Measurements from ENCODE around the gene GMPPA. TPM values are rescaled to one million over a fixed set of nuclear protein-coding genes. Genes with fewer than 3 reads are reported as not detected.

GMPPA gene
- total RNA-seq, 2 donors from 2014 or later: 25.1 to 27.2 TPM

- H3K27me3 Mint-ChIP-seq: peaks cover 40% of the 10 kb centered on the region
- no peak for ATAC-seq
These were observed 9.1 kb downstream of the GMPPA start for GRCh38 chr2:219507581-219508443.

GRCh38 chr2:219508444-219508734 is 9.7 kb downstream of the GMPPA start:
- ATAC-seq (no peak), DNase-seq (no peak)
- H3K36me3 Mint-ChIP-seq (ENCODE audit: low read depth): peaks cover 23% of the 10 kb centered on the region
- H3K4me3 Mint-ChIP-seq: no peak overlapping the region
- H3K4me1 Mint-ChIP-seq: peaks cover 25% of the 10 kb centered on the region
- H3K27ac Mint-ChIP-seq: no peak overlapping the region
- H3K9me3 ChIP-seq (ENCODE audit: control insufficient read depth, low read length, poor library complexity, severe bottlenecking): no peaks in the 10 kb centered on the region
- peaks cover 45% of the 10 kb centered on the region for H3K27me3 Mint-ChIP-seq

More at GRCh38 chr2:219507581-219508443, 9.1 kb downstream of the GMPPA start:
- Mint-ChIP-seq H3K4me1 (peaks cover 24% of the 10 kb centered on the region), H3K27ac (no peak overlapping the region), H3K36me3 (ENCODE audit: low read depth) (peaks cover 22% of the 10 kb centered on the region), H3K4me3 (no peak overlapping the region)
- DNase-seq: no peak
- no peaks in the 10 kb centered on the region for H3K9me3 ChIP-seq (ENCODE audit: control insufficient read depth, low read length, poor library complexity, severe bottlenecking)

- H3K27me3 Mint-ChIP-seq: peaks cover 53% of the 10 kb centered on the region
- ATAC-seq (peak; percentile 29), DNase-seq (no peak)
- no peaks in the 10 kb centered on the region for H3K9me3 ChIP-seq (ENCODE audit: control insufficient read depth, low read length, poor library complexity, severe bottlenecking)
- H3K36me3 Mint-ChIP-seq (ENCODE audit: low read depth): peaks cover 24% of the 10 kb centered on the region
- H3K4me1 Mint-ChIP-seq: peaks cover 30% of the 10 kb centered on the region
- H3K4me3 Mint-ChIP-seq: peak overlapping the region; percentile 77
- H3K27ac Mint-ChIP-seq: no peak overlapping the region
These were observed 10.5 kb downstream of the GMPPA start for GRCh38 chr2:219508971-219509779.

GRCh38 chr2:219509780-219510511 is 11.3 kb downstream of the GMPPA start:
- Mint-ChIP-seq H3K27me3 (peaks cover 59% of the 10 kb centered on the region), H3K36me3 (ENCODE audit: low read depth) (peaks cover 19% of the 10 kb centered on the region), H3K27ac (no peak overlapping the region), H3K4me1 (peaks cover 28% of the 10 kb centered on the region), H3K4me3 (peak overlapping the region; percentile 77)
- ATAC-seq (peak; percentile 86), DNase-seq (peak; percentile 24 to 40 (median 29))
- H3K9me3 ChIP-seq (ENCODE audit: control insufficient read depth, low read length, poor library complexity, severe bottlenecking): no peaks in the 10 kb centered on the region

- H3K4me1 Mint-ChIP-seq: peaks cover 28% of the 10 kb centered on the region
- no peak for ATAC-seq
- no peaks in the 10 kb centered on the region for H3K9me3 ChIP-seq (ENCODE audit: control insufficient read depth, low read length, poor library complexity, severe bottlenecking)
- peak overlapping the region; percentile 77 for H3K4me3 Mint-ChIP-seq
- peaks cover 16% of the 10 kb centered on the region for H3K36me3 Mint-ChIP-seq (ENCODE audit: low read depth)
- H3K27me3 Mint-ChIP-seq: peaks cover 65% of the 10 kb centered on the region
- no peak for DNase-seq
- no peak overlapping the region for H3K27ac Mint-ChIP-seq
These were observed 11.9 kb downstream of the GMPPA start for GRCh38 chr2:219510512-219511135.

GRCh38 chr2:219511547-219512325 is 13.0 kb downstream of the GMPPA start:
- ATAC-seq: no peak
- peaks cover 76% of the 10 kb centered on the region for H3K27me3 Mint-ChIP-seq
- no peak for DNase-seq
- peaks cover 28% of the 10 kb centered on the region for H3K4me1 Mint-ChIP-seq
- no peak overlapping the region for H3K4me3 Mint-ChIP-seq
- no peak overlapping the region for H3K27ac Mint-ChIP-seq
- no peaks in the 10 kb centered on the region for H3K9me3 ChIP-seq (ENCODE audit: control insufficient read depth, low read length, poor library complexity, severe bottlenecking)
- H3K36me3 Mint-ChIP-seq (ENCODE audit: low read depth): peaks cover 17% of the 10 kb centered on the region

GRCh38 chr2:219512524-219513216 is 14.0 kb downstream of the GMPPA start:
- no peak for ATAC-seq

GRCh38 chr2:219513787-219514186 is 15.1 kb downstream of the GMPPA start:
- Mint-ChIP-seq H3K27ac (no peak overlapping the region), H3K4me1 (peaks cover 29% of the 10 kb centered on the region), H3K4me3 (peak overlapping the region; percentile 78), H3K36me3 (ENCODE audit: low read depth) (peaks cover 26% of the 10 kb centered on the region), H3K27me3 (peaks cover 88% of the 10 kb centered on the region)
- no peak for DNase-seq
- no peaks in the 10 kb centered on the region for H3K9me3 ChIP-seq (ENCODE audit: control insufficient read depth, low read length, poor library complexity, severe bottlenecking)
- no peak for ATAC-seq

More at GRCh38 chr2:219512524-219513216, 14.0 kb downstream of the GMPPA start:
- no peak for DNase-seq
- H3K9me3 ChIP-seq (ENCODE audit: control insufficient read depth, low read length, poor library complexity, severe bottlenecking): no peaks in the 10 kb centered on the region
- peaks cover 82% of the 10 kb centered on the region for H3K27me3 Mint-ChIP-seq
- peaks cover 27% of the 10 kb centered on the region for H3K4me1 Mint-ChIP-seq
- H3K36me3 Mint-ChIP-seq (ENCODE audit: low read depth): peaks cover 20% of the 10 kb centered on the region
- H3K4me3 Mint-ChIP-seq: no peak overlapping the region
- H3K27ac Mint-ChIP-seq: no peak overlapping the region

- H3K4me3 Mint-ChIP-seq: peak within 1 kb of the TSS; percentile 78
- no peak for DNase-seq
- H3K27ac Mint-ChIP-seq: no peak within 1 kb of the TSS
- H3K9me3 ChIP-seq (ENCODE audit: control insufficient read depth, low read length, poor library complexity, severe bottlenecking): no peaks in the 10 kb centered on the region
- ATAC-seq: peak; percentile 56
- peaks cover 93% of the 10 kb centered on the region for H3K27me3 Mint-ChIP-seq
- peaks cover 29% of the 10 kb centered on the region for H3K4me1 Mint-ChIP-seq
- H3K36me3 Mint-ChIP-seq (ENCODE audit: low read depth): peaks cover 26% of the 10 kb centered on the region
These were observed 15.6 kb downstream of the GMPPA start, which contains the start of gene ASIC4 for GRCh38 chr2:219514196-219514761. TSS of gene ASIC4 (plus strand) at chr2:219514482. CDS start at chr2:219514725, 243 bp downstream.

GRCh38 chr2:219514836-219515235 is 16.1 kb downstream of the GMPPA start:
- no peak for DNase-seq

GRCh38 chr2:219515874-219516629 is 17.4 kb downstream of the GMPPA start:
- Mint-ChIP-seq H3K4me1 (peaks cover 19% of the 10 kb centered on the region), H3K27me3 (peaks cover 93% of the 10 kb centered on the region), H3K4me3 (no peak overlapping the region), H3K27ac (no peak overlapping the region), H3K36me3 (ENCODE audit: low read depth) (peaks cover 26% of the 10 kb centered on the region)
- no peaks in the 10 kb centered on the region for H3K9me3 ChIP-seq (ENCODE audit: control insufficient read depth, low read length, poor library complexity, severe bottlenecking)
- ATAC-seq (no peak), DNase-seq (no peak)

More at GRCh38 chr2:219514836-219515235, 16.1 kb downstream of the GMPPA start:
- H3K36me3 Mint-ChIP-seq (ENCODE audit: low read depth): peaks cover 23% of the 10 kb centered on the region
- H3K27ac Mint-ChIP-seq: no peak overlapping the region
- H3K27me3 Mint-ChIP-seq: peaks cover 93% of the 10 kb centered on the region
- no peaks in the 10 kb centered on the region for H3K9me3 ChIP-seq (ENCODE audit: control insufficient read depth, low read length, poor library complexity, severe bottlenecking)
- H3K4me1 Mint-ChIP-seq: peaks cover 24% of the 10 kb centered on the region
- H3K4me3 Mint-ChIP-seq: peak overlapping the region; percentile 39
- ATAC-seq: no peak

All from T-helper 17 cell (primary cell).